Measurements from ENCODE around the gene CUX1. TPM values are rescaled to one million over a fixed set of nuclear protein-coding genes. Genes with fewer than 3 reads are reported as not detected.

The CUX1 gene
- total and polyA plus RNA-seq, 2 of the 13 experiments (the other 11 are each of a cell fraction or from before 2014, with no cell fraction given), result 13.7 to 14.9 TPM

- peaks cover 18% of the 10 kb centered on the region for H3K79me2 ChIP-seq (ENCODE audit: insufficient read depth, low read length)
- H3K4me1 ChIP-seq (ENCODE audit: insufficient read depth, low read length), result peaks cover 14% of the 10 kb centered on the region
- H3K36me3 ChIP-seq (replicated peaks in 1 of 2; ENCODE audit: control insufficient read depth in 1 of 2, insufficient read depth in 2 of 2, low read length in 2 of 2), result peaks cover 12 to 38% of the 10 kb centered on the region in 2 experiments; a peak in 4 of 5 replicates
- no peaks in the 10 kb centered on the region for H3K9me3 ChIP-seq (ENCODE audit: low read length)
- FAIRE-seq, result no peak
- intact Hi-C loops (cut with micrococcal nuclease; ENCODE audit: unreplicated experiment) (no loop called here), in situ Hi-C loops (cut with HindIII; ENCODE audit: extremely low pct_ligation_motif_present, low pct_unique_long_range_greater_than_20kb) (no loop called here)
- TF ChIP-seq SETDB1 (CRISPR knock-in tag; IDR thresholded peaks at IDR 0.05; ENCODE audit: borderline replicate concordance) (no peak), ZNF768 (CRISPR knock-in tag; IDR thresholded peaks at IDR 0.05) (peak; percentile 29; the same call in 1 of the 2 replicates), TEF (CRISPR knock-in tag; IDR thresholded peaks at IDR 0.05) (no peak), TBP (CRISPR knock-in tag; IDR thresholded peaks at IDR 0.05) (no peak), ZNF3 (CRISPR knock-in tag; IDR thresholded peaks at IDR 0.05) (no peak), ZNF780A (CRISPR knock-in tag; IDR thresholded peaks at IDR 0.05) (no peak), REPIN1 (CRISPR knock-in tag; IDR thresholded peaks at IDR 0.05; ENCODE audit: borderline replicate concordance, low read depth) (no peak), ZNF616 (CRISPR knock-in tag; IDR thresholded peaks at IDR 0.05; ENCODE audit: low read depth) (no peak), MXD1 (CRISPR knock-in tag; IDR thresholded peaks at IDR 0.05) (no peak), ATAD3A (CRISPR knock-in tag; IDR thresholded peaks at IDR 0.05) (no peak), PBX3 (CRISPR knock-in tag; IDR thresholded peaks at IDR 0.05; ENCODE audit: borderline replicate concordance) (no peak), ZNF180 (CRISPR knock-in tag; IDR thresholded peaks at IDR 0.05; ENCODE audit: borderline replicate concordance, low read depth) (no peak), DPF2 (CRISPR knock-in tag; IDR thresholded peaks at IDR 0.05; ENCODE audit: borderline replicate concordance, low read depth) (no peak), ZBTB33 (CRISPR knock-in tag; IDR thresholded peaks at IDR 0.05) (0 out of 2 replicates have a peak, but pooled peaks have one; percentile 37)
- no peak for ATAC-seq
- no peak overlapping the region for H3K27ac ChIP-seq (ENCODE audit: extremely low read length, insufficient read depth, low read length)
- BruUV-seq (replicated peaks), result no TSS peak
- no peak for DNase-seq (ENCODE audit: low spot score)
- H2AFZ ChIP-seq (ENCODE audit: low read length), result no peak overlapping the region
- H3K4me2 ChIP-seq (ENCODE audit: low read depth, low read length), result no peak overlapping the region
- H3K4me3 ChIP-seq (replicated peaks in 1 of 3; ENCODE audit: insufficient read depth in 1 of 3, low read depth in 2 of 3, low read length in 3 of 3), result no peak overlapping the region
- peaks cover 13% of the 10 kb centered on the region for H4K20me1 ChIP-seq (ENCODE audit: insufficient read depth, low read length)
- ChIA-PET POLR2A (no interaction called here), CTCF (ENCODE audit: low intra/inter-chr PET ratio, low total read pairs) (no interaction called here)
- WGBS (ENCODE audit: low lambda C conversion rate), result 94% methylated on average over 12 of the region's 15 CpGs
- H3K9ac ChIP-seq (ENCODE audit: insufficient read depth, low read depth, low read length), result no peak overlapping the region
- no peaks in the 10 kb centered on the region for H3K27me3 ChIP-seq (ENCODE audit: control insufficient read depth in 1 of 2, insufficient read depth in 2 of 2, low read length in 2 of 2)
These were observed 97.6 kb downstream of the CUX1 start for GRCh38 chr7:101915000-101915399.
